ENCODE measurements around the gene CDKL2. TPM values are rescaled to one million over a fixed set of nuclear protein-coding genes. Genes with fewer than 3 reads are reported as not detected.
"Not testable (repeated sequence)": the region's sequence is repeated elsewhere in the genome, so short reads cannot be mapped to it uniquely, and the experiment has no call there.

The CDKL2 gene
- total and polyA plus RNA-seq, 4 donors: 10.1 to 25.1 (median 15.4) TPM

GRCh38 chr4:75667636-75668035 is 37.3 kb upstream of the CDKL2 start:
- H3K27ac ChIP-seq (ENCODE audit: low read depth, low read length): not testable (repeated sequence)
- WGBS (ENCODE audit: insufficient coverage): 96% methylated on average over 7 of the region's 7 CpGs

GRCh38 chr4:75666299-75666698 is 36.0 kb upstream of the CDKL2 start:
- H3K27me3 ChIP-seq (ENCODE audit: control insufficient read depth, insufficient read depth, low read length): no peaks in the 10 kb centered on the region
- H3K27ac ChIP-seq (ENCODE audit: low read depth, low read length): no peak overlapping the region
- peaks cover 3% of the 10 kb centered on the region for H3K36me3 ChIP-seq (ENCODE audit: control insufficient read depth, insufficient read depth, low read length)
- no CpG with 5 or more reads among the region's 4 CpGs for WGBS (ENCODE audit: insufficient coverage)
- DNase-seq (ENCODE audit: low read depth in 4 of 6, low spot score in 6 of 6): no peak
- no peaks in the 10 kb centered on the region for H3K9me3 ChIP-seq (ENCODE audit: control insufficient read depth, insufficient read depth, low read length)
- no peaks in the 10 kb centered on the region for H3K4me1 ChIP-seq (ENCODE audit: control insufficient read depth, insufficient read depth, low read length)
- no peak overlapping the region for H3K4me3 ChIP-seq (ENCODE audit: low read depth, low read length)

More at GRCh38 chr4:75667636-75668035, 37.3 kb upstream of the CDKL2 start:
- H3K4me1 ChIP-seq (ENCODE audit: control insufficient read depth, insufficient read depth, low read length); H3K27me3 ChIP-seq (ENCODE audit: control insufficient read depth, insufficient read depth, low read length); H3K9me3 ChIP-seq (ENCODE audit: control insufficient read depth, insufficient read depth, low read length); DNase-seq (ENCODE audit: low read depth in 4 of 6, low spot score in 6 of 6); H3K4me3 ChIP-seq (ENCODE audit: low read depth, low read length); H3K36me3 ChIP-seq (ENCODE audit: control insufficient read depth, insufficient read depth, low read length): not testable (repeated sequence)

- not testable (repeated sequence) for H3K4me1 ChIP-seq (ENCODE audit: control insufficient read depth, insufficient read depth, low read length)
- no CpG with 5 or more reads among the region's 3 CpGs for WGBS (ENCODE audit: insufficient coverage)
Observed at GRCh38 chr4:75664604-75665003, 34.3 kb upstream of the CDKL2 start.

GRCh38 chr4:75662626-75663025 is 32.3 kb upstream of the CDKL2 start:
- no peak for DNase-seq (ENCODE audit: low read depth in 4 of 6, low spot score in 6 of 6)
- WGBS (ENCODE audit: insufficient coverage): 53% methylated on average over 2 of the region's 2 CpGs
- Histone ChIP-seq H3K36me3 (ENCODE audit: control insufficient read depth, insufficient read depth, low read length) (peaks cover 6% of the 10 kb centered on the region), H3K4me3 (ENCODE audit: low read depth, low read length) (no peak overlapping the region), H3K27ac (ENCODE audit: low read depth, low read length) (no peak overlapping the region), H3K9me3 (ENCODE audit: control insufficient read depth, insufficient read depth, low read length) (no peaks in the 10 kb centered on the region), H3K4me1 (ENCODE audit: control insufficient read depth, insufficient read depth, low read length) (no peaks in the 10 kb centered on the region), H3K27me3 (ENCODE audit: control insufficient read depth, insufficient read depth, low read length) (no peaks in the 10 kb centered on the region)

More at GRCh38 chr4:75664604-75665003, 34.3 kb upstream of the CDKL2 start:
- H3K36me3 ChIP-seq (ENCODE audit: control insufficient read depth, insufficient read depth, low read length); H3K27ac ChIP-seq (ENCODE audit: low read depth, low read length); H3K27me3 ChIP-seq (ENCODE audit: control insufficient read depth, insufficient read depth, low read length); DNase-seq (ENCODE audit: low read depth in 4 of 6, low spot score in 6 of 6); H3K9me3 ChIP-seq (ENCODE audit: control insufficient read depth, insufficient read depth, low read length); H3K4me3 ChIP-seq (ENCODE audit: low read depth, low read length): not testable (repeated sequence)

- H3K27me3 ChIP-seq (ENCODE audit: control insufficient read depth, insufficient read depth, low read length): no peaks in the 10 kb centered on the region
- DNase-seq (ENCODE audit: low read depth in 4 of 6, low spot score in 6 of 6): no peak
Observed at GRCh38 chr4:75660491-75660890, 30.2 kb upstream of the CDKL2 start.

GRCh38 chr4:75659512-75660031 is 29.2 kb upstream of the CDKL2 start:
- Histone ChIP-seq H3K9me3 (ENCODE audit: control insufficient read depth, insufficient read depth, low read length) (no peaks in the 10 kb centered on the region), H3K27me3 (ENCODE audit: control insufficient read depth, insufficient read depth, low read length) (no peaks in the 10 kb centered on the region), H3K4me1 (ENCODE audit: control insufficient read depth, insufficient read depth, low read length) (no peaks in the 10 kb centered on the region), H3K27ac (ENCODE audit: low read depth, low read length) (no peak overlapping the region), H3K4me3 (ENCODE audit: low read depth, low read length) (no peak overlapping the region), H3K36me3 (ENCODE audit: control insufficient read depth, insufficient read depth, low read length) (peaks cover 10% of the 10 kb centered on the region)
- no CpG with 5 or more reads among the region's 1 CpG for WGBS (ENCODE audit: insufficient coverage)
- DNase-seq (ENCODE audit: low read depth in 4 of 6, low spot score in 6 of 6): no peak

More at GRCh38 chr4:75660491-75660890, 30.2 kb upstream of the CDKL2 start:
- Histone ChIP-seq H3K9me3 (ENCODE audit: control insufficient read depth, insufficient read depth, low read length) (no peaks in the 10 kb centered on the region), H3K27ac (ENCODE audit: low read depth, low read length) (no peak overlapping the region), H3K4me1 (ENCODE audit: control insufficient read depth, insufficient read depth, low read length) (no peaks in the 10 kb centered on the region), H3K36me3 (ENCODE audit: control insufficient read depth, insufficient read depth, low read length) (peaks cover 6% of the 10 kb centered on the region), H3K4me3 (ENCODE audit: low read depth, low read length) (no peak overlapping the region)
- no CpG with 5 or more reads among the region's 2 CpGs for WGBS (ENCODE audit: insufficient coverage)

GRCh38 chr4:75658876-75659275 is 28.5 kb upstream of the CDKL2 start:
- WGBS (ENCODE audit: insufficient coverage): 100% methylated on average over 3 of the region's 4 CpGs
- no peak overlapping the region for H3K4me3 ChIP-seq (ENCODE audit: low read depth, low read length)
- no peak for DNase-seq (ENCODE audit: low read depth in 4 of 6, low spot score in 6 of 6)
- H3K27me3 ChIP-seq (ENCODE audit: control insufficient read depth, insufficient read depth, low read length): no peaks in the 10 kb centered on the region
- H3K4me1 ChIP-seq (ENCODE audit: control insufficient read depth, insufficient read depth, low read length): no peaks in the 10 kb centered on the region
- H3K9me3 ChIP-seq (ENCODE audit: control insufficient read depth, insufficient read depth, low read length): no peaks in the 10 kb centered on the region
- H3K36me3 ChIP-seq (ENCODE audit: control insufficient read depth, insufficient read depth, low read length): peaks cover 10% of the 10 kb centered on the region
- no peak overlapping the region for H3K27ac ChIP-seq (ENCODE audit: low read depth, low read length)

GRCh38 chr4:75655562-75655961 is 25.2 kb upstream of the CDKL2 start:
- H3K9me3 ChIP-seq (ENCODE audit: control insufficient read depth, insufficient read depth, low read length): no peaks in the 10 kb centered on the region
- H3K27ac ChIP-seq (ENCODE audit: low read depth, low read length): no peak overlapping the region
- H3K36me3 ChIP-seq (ENCODE audit: control insufficient read depth, insufficient read depth, low read length): peaks cover 7% of the 10 kb centered on the region
- no peak overlapping the region for H3K4me3 ChIP-seq (ENCODE audit: low read depth, low read length)
- WGBS (ENCODE audit: insufficient coverage): no CpG with 5 or more reads among the region's 2 CpGs
- no peak for DNase-seq (ENCODE audit: low read depth in 4 of 6, low spot score in 6 of 6)
- no peaks in the 10 kb centered on the region for H3K27me3 ChIP-seq (ENCODE audit: control insufficient read depth, insufficient read depth, low read length)
- H3K4me1 ChIP-seq (ENCODE audit: control insufficient read depth, insufficient read depth, low read length): no peaks in the 10 kb centered on the region

- H3K36me3 ChIP-seq (ENCODE audit: control insufficient read depth, insufficient read depth, low read length): peaks cover 10% of the 10 kb centered on the region
- no peak for DNase-seq (ENCODE audit: low read depth in 4 of 6, low spot score in 6 of 6)
- H3K9me3 ChIP-seq (ENCODE audit: control insufficient read depth, insufficient read depth, low read length): no peaks in the 10 kb centered on the region
- H3K27me3 ChIP-seq (ENCODE audit: control insufficient read depth, insufficient read depth, low read length): no peaks in the 10 kb centered on the region
- H3K4me3 ChIP-seq (ENCODE audit: low read depth, low read length): no peak overlapping the region
- H3K27ac ChIP-seq (ENCODE audit: low read depth, low read length): no peak overlapping the region
- no CpG with 5 or more reads among the region's 1 CpG for WGBS (ENCODE audit: insufficient coverage)
- H3K4me1 ChIP-seq (ENCODE audit: control insufficient read depth, insufficient read depth, low read length): no peaks in the 10 kb centered on the region
Observed at GRCh38 chr4:75654905-75655304, 24.6 kb upstream of the CDKL2 start.

GRCh38 chr4:75653845-75654503 is 23.6 kb upstream of the CDKL2 start:
- peaks cover 15% of the 10 kb centered on the region for H3K36me3 ChIP-seq (ENCODE audit: control insufficient read depth, insufficient read depth, low read length)
- whole genome bisulfite sequencing (ENCODE audit: insufficient coverage): no CpG with 5 or more reads among the region's 2 CpGs
- no peaks in the 10 kb centered on the region for H3K27me3 ChIP-seq (ENCODE audit: control insufficient read depth, insufficient read depth, low read length)
- H3K27ac ChIP-seq (ENCODE audit: low read depth, low read length): no peak overlapping the region
- H3K9me3 ChIP-seq (ENCODE audit: control insufficient read depth, insufficient read depth, low read length): no peaks in the 10 kb centered on the region
- H3K4me1 ChIP-seq (ENCODE audit: control insufficient read depth, insufficient read depth, low read length): no peaks in the 10 kb centered on the region
- peak in 2 of 6 donors; percentile 5 to 9 for DNase-seq (ENCODE audit: low read depth in 4 of 6, low spot score in 6 of 6)
- H3K4me3 ChIP-seq (ENCODE audit: low read depth, low read length): no peak overlapping the region

Data from spinal cord (tissue), 10 donors.